ENCODE results near the gene STEAP4.

DNA sequence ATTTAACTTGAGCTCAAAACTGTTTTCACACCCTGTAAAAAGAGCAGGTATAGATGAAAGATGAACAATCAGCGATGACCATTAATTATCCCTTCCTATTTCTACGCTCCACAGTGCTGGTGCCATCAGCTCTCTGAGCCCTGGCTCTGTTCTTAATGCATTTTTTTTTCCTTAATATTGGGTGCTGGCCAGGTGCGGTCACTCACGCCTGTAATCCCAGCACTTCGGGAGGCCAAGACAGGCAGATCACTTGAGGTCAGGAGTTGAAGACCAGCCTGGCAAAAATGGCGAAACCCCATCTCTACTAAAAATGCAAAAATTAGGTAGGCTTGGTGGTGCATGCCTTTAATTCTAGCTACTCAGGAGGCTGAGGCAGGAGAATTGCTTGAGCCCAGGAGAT, 4.2 kb downstream of the STEAP4 start:
- TF ChIP-seq ZBTB11 (CRISPR knock-in tag; IDR thresholded peaks at IDR 0.05) (no peak), EZH2 (IDR thresholded peaks at IDR 0.05; ENCODE audit: borderline replicate concordance, low read depth, low read length) (no peak)
